Type B pancreatic cell (in vitro differentiated cells): Measurements from ENCODE around the gene POR. TPM values are rescaled to one million over a fixed set of nuclear protein-coding genes. Genes with fewer than 3 reads are reported as not detected.
"Not testable (repeated sequence)": the region's sequence is repeated elsewhere in the genome, so short reads cannot be mapped to it uniquely, and the experiment has no call there.

Source experiments
- DNase-seq: peaks from one replicate; pipeline ENCODE4 v3.0.0; 2021; ENCODE audit warnings: mixed read lengths; ENCODE audit not compliant: unreplicated experiment; ENCODE audit errors: extremely low spot score
- H3K27ac Mint-ChIP-seq: 2 replicates; pipeline ENCODE4 v1.8.0; 2021; ENCODE audit warnings: mild to moderate bottlenecking, mixed read lengths
- H3K27me3 Mint-ChIP-seq: 2 replicates; pipeline ENCODE4 v1.8.0; 2021; ENCODE audit warnings: mixed read lengths
- H3K36me3 Mint-ChIP-seq: 2 replicates; pipeline ENCODE4 v1.8.0; 2021; ENCODE audit warnings: mixed read lengths
- H3K4me1 Mint-ChIP-seq: one replicate; pipeline ENCODE4 v1.8.0; 2021; ENCODE audit warnings: mixed read lengths; ENCODE audit not compliant: unreplicated experiment
- H3K4me3 Mint-ChIP-seq: 2 replicates; pipeline ENCODE4 v1.8.0; 2021; ENCODE audit warnings: mild to moderate bottlenecking, mixed read lengths
- H3K9me3 Mint-ChIP-seq: 2 replicates; pipeline ENCODE4 v1.8.0; 2021; ENCODE audit warnings: mixed read lengths
- CTCF ChIP-seq: fragments of 200-600 bp; sonication (generic); conservative IDR thresholded peaks from 2 replicates; pipeline ENCODE4 v1.5.0; 2021; ENCODE audit warnings: antibody characterized with exemption, mild to moderate bottlenecking
- total RNA-seq: library from RNA; stranded (reverse); gene quantifications from 2 replicates; pipeline ENCODE4 v1.2.1, GENCODE V29; 2021; ENCODE audit warnings: low replicate concordance

POR gene
- total RNA-seq, 1 donor from 2014 or later: 122 TPM

- H3K36me3 Mint-ChIP-seq: no peaks in the 10 kb centered on the region
- H3K27ac Mint-ChIP-seq: no peak overlapping the region
- H3K4me3 Mint-ChIP-seq: no peak overlapping the region
- no peak for DNase-seq
- no peaks in the 10 kb centered on the region for H3K27me3 Mint-ChIP-seq
- no peaks in the 10 kb centered on the region for H3K9me3 Mint-ChIP-seq
- TF ChIP-seq CTCF: no peak
- H3K4me1 Mint-ChIP-seq: peaks cover 5% of the 10 kb centered on the region
These were observed 45.1 kb upstream of the POR start for GRCh38 chr7:75869776-75870379.

- DNase-seq: no peak
- Mint-ChIP-seq H3K4me3 (no peak overlapping the region), H3K27me3 (no peaks in the 10 kb centered on the region), H3K9me3 (no peaks in the 10 kb centered on the region), H3K27ac (no peak overlapping the region), H3K36me3 (no peaks in the 10 kb centered on the region), H3K4me1 (peaks cover 5% of the 10 kb centered on the region)
- TF ChIP-seq CTCF: no peak
These were observed 44.3 kb upstream of the POR start for GRCh38 chr7:75870557-75871161.

GRCh38 chr7:75872073-75872782, 42.7 kb upstream of the POR start:
- no peaks in the 10 kb centered on the region for H3K36me3 Mint-ChIP-seq
- H3K4me3 Mint-ChIP-seq: no peak overlapping the region
- DNase-seq: no peak
- no peak overlapping the region for H3K27ac Mint-ChIP-seq
- H3K27me3 Mint-ChIP-seq: no peaks in the 10 kb centered on the region
- peaks cover 5% of the 10 kb centered on the region for H3K4me1 Mint-ChIP-seq
- no peaks in the 10 kb centered on the region for H3K9me3 Mint-ChIP-seq
- TF ChIP-seq CTCF: no peak

- H3K4me1 Mint-ChIP-seq: peaks cover 14% of the 10 kb centered on the region
- H3K27me3 Mint-ChIP-seq, H3K36me3 Mint-ChIP-seq, H3K9me3 Mint-ChIP-seq, DNase-seq, H3K4me3 Mint-ChIP-seq, H3K27ac Mint-ChIP-seq: not testable (repeated sequence)
These were observed 40.8 kb upstream of the POR start for GRCh38 chr7:75874180-75874579.

- Mint-ChIP-seq H3K9me3 (no peaks in the 10 kb centered on the region), H3K27ac (no peak overlapping the region), H3K4me3 (no peak overlapping the region)
These were observed 39.6 kb upstream of the POR start for GRCh38 chr7:75875113-75876080.

More at GRCh38 chr7:75875113-75876080, 39.6 kb upstream of the POR start:
- Mint-ChIP-seq H3K36me3 (no peaks in the 10 kb centered on the region), H3K27me3 (no peaks in the 10 kb centered on the region), H3K4me1 (peaks cover 22% of the 10 kb centered on the region)
- no peak for TF ChIP-seq CTCF
- DNase-seq: no peak
